Ascending aorta (tissue), 2 donors: ENCODE data around the gene FUT4. TPM values are rescaled to one million over a fixed set of nuclear protein-coding genes. Genes with fewer than 3 reads are reported as not detected.

Experiments
- DNase-seq, 2 donors: peaks; one replicate each; pipeline ENCODE4 v3.0.0-alpha.2; 2019; ENCODE audit warnings: low spot score in 2 of 2
- H3K27ac ChIP-seq, 2 donors: fragments of 200-600 bp; sonication (generic); one replicate each; pipeline ENCODE4 v1.5.1; 2016 to 2017; ENCODE audit warnings: mild to moderate bottlenecking in 1 of 2
- H3K27me3 ChIP-seq: fragments of 200-600 bp; sonication (generic); one replicate; pipeline ENCODE4 v1.5.1; 2017
- H3K36me3 ChIP-seq, 2 donors: fragments of 200-600 bp; sonication (generic); one replicate each; pipeline ENCODE4 v1.5.1; 2016
- H3K4me1 ChIP-seq, 2 donors: fragments of 200-600 bp; sonication (generic); one replicate each; pipeline ENCODE4 v1.5.1; 2016 to 2017; ENCODE audit warnings: mild to moderate bottlenecking in 1 of 2
- H3K4me3 ChIP-seq, 2 donors: fragments of 200-600 bp; sonication (generic); one replicate each; pipeline ENCODE4 v1.5.1; 2016 to 2017; ENCODE audit warnings: mild to moderate bottlenecking in 1 of 2
- H3K9me3 ChIP-seq, 2 donors: fragments of 200-600 bp; sonication (generic); one replicate each; pipeline ENCODE4 v1.5.1; 2016
- intact Hi-C: fragments of 100-400 bp; cut with DNase I; formaldehyde crosslinking; loops from one replicate; pipeline ENCODE4 v1.15.1; 2023
- total RNA-seq: library from RNA; depleted of rRNA; stranded (reverse); fragments of >200 nt; gene quantifications from one replicate; pipeline ENCODE4 v1.1.0, GENCODE V29; 2016
- TF ChIP-seq, protein P1 (sequence below), 3 experiments: fragments of 200-600 bp in 2 of 3; fragments of 450-650 bp in 1 of 3; sonication (generic) in 2 of 3; IDR thresholded peaks; one replicate each; pipeline ENCODE4 v1.5.1; 2016 to 2019; ENCODE audit warnings: antibody characterized with exemption in 3 of 3, mild to moderate bottlenecking in 1 of 3, moderate library complexity in 1 of 3

The FUT4 gene
- total RNA-seq, 1 donor from 2014 or later: 3.2 TPM

DNA sequence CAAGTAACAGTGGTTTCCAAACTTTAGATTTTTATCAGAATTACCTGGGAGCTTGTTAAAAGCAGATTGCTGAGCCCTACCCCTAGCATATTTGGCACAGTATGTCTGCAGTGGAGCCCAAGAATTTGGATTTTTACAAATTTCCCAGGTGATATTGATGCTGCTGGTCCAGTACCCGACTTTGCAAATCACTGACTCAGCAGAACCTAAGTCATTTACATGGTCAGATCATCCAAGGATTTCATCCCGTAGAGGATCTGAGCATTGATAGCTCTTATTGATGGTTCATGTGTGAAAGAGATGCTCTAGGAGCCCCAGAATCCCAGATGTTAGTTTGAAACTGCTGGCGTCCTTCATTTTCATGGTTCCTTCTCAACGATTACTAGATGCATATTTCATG lies 25.4 kb upstream of the FUT4 start:
- no peaks in the 10 kb centered on the region for H3K27me3 ChIP-seq
- intact Hi-C loops: no loop called here
- TF ChIP-seq, protein P1, sequence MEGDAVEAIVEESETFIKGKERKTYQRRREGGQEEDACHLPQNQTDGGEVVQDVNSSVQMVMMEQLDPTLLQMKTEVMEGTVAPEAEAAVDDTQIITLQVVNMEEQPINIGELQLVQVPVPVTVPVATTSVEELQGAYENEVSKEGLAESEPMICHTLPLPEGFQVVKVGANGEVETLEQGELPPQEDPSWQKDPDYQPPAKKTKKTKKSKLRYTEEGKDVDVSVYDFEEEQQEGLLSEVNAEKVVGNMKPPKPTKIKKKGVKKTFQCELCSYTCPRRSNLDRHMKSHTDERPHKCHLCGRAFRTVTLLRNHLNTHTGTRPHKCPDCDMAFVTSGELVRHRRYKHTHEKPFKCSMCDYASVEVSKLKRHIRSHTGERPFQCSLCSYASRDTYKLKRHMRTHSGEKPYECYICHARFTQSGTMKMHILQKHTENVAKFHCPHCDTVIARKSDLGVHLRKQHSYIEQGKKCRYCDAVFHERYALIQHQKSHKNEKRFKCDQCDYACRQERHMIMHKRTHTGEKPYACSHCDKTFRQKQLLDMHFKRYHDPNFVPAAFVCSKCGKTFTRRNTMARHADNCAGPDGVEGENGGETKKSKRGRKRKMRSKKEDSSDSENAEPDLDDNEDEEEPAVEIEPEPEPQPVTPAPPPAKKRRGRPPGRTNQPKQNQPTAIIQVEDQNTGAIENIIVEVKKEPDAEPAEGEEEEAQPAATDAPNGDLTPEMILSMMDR (IDR thresholded peaks at IDR 0.05): no peak

DNA sequence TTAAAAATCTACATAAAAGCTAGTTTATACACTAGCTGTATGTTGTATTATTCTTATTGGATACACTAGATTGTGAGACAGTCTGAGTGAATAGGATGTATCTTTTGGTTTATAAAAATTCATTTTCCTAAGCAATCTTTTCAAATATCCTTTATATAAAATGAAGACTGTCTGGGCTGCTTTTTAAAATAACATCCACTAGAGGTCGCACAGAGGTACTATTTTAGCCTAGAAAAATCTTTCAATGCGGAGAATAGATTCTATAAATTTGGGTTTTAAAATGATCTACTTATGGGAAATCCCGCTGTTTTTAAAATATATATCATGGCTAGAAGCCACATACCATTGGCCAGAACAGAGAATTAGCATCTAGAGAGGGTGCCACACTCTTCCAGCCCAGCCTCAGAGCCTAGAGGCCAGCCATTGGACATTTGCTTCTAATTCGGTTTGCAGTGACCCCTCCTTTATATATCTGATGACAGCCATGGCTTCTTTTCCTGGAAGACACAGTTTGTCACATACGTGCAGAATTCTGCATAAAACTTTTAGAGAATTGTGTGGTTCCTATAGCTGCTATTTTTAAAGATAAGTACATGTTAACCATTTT lies 24.1 kb upstream of the FUT4 start:
- Histone ChIP-seq H3K9me3 (no peaks in the 10 kb centered on the region), H3K27ac (peak overlapping the region in 1 of 2 donors; percentile 16), H3K36me3 (no peaks in the 10 kb centered on the region), H3K27me3 (no peaks in the 10 kb centered on the region), H3K4me1 (no peaks in the 10 kb centered on the region), H3K4me3 (no peak overlapping the region)
- no peak for DNase-seq
- intact Hi-C loops: loop anchor here (1.0 kb wide), 1 partner anchor 44 kb away; no protein-coding TSS in a partner anchor
- TF ChIP-seq, protein P1 (IDR thresholded peaks at IDR 0.05): peak; percentile 50 to 71 (median 53)

More for the DNA sequence above, 25.4 kb upstream of the FUT4 start:
- no peaks in the 10 kb centered on the region for H3K4me1 ChIP-seq
- no peak for DNase-seq
- no peaks in the 10 kb centered on the region for H3K36me3 ChIP-seq
- no peak overlapping the region for H3K27ac ChIP-seq
- H3K9me3 ChIP-seq: no peaks in the 10 kb centered on the region
- H3K4me3 ChIP-seq: no peak overlapping the region

DNA sequence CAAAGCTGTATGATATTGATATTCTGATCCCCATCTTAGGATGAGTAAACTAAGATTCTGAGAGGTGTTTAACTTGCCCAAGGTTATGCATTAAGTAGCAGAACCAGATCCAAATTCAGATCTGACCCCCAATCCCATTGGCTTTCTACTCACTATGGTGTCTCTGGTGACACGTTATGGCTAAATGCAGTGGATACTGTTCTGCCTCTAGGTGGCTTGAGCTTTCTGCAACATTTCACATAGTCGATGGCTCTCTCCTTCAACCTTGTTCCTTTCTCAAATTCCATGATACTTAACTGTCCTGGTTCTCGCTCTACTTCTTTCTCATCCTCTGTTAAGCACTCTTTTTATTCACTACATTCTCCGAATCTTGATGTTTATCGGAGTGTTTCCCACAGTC lies 22.0 kb upstream of the FUT4 start:
- intact Hi-C loops: no loop called here
- H3K9me3 ChIP-seq: no peaks in the 10 kb centered on the region
- DNase-seq: no peak
- no peak overlapping the region for H3K27ac ChIP-seq
- no peak overlapping the region for H3K4me3 ChIP-seq
- no peaks in the 10 kb centered on the region for H3K27me3 ChIP-seq
- H3K36me3 ChIP-seq: no peaks in the 10 kb centered on the region
- H3K4me1 ChIP-seq: no peaks in the 10 kb centered on the region
- TF ChIP-seq, protein P1 (IDR thresholded peaks at IDR 0.05): peak; percentile 6 to 33 (median 13)

DNA sequence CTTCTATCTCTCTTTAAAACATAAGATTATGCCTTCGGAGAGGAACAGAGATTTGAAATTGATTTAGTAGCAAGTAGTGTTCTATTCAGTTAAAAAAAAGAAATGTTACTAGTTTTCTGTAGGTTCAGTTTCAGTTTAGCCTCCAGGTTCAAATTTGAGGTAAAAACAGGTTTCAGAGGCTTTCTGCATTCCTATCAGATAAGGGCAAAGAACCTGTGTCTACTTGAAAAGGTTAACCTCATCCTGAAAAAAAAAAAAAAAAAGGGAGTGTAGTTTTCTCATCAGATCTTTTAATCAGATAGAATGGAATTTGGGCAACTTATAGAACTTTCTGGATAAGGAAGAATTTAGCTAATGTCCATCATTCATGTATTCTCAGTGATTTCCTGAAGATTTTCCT lies 19.4 kb upstream of the FUT4 start:
- Histone ChIP-seq H3K27ac (no peak overlapping the region), H3K4me1 (no peaks in the 10 kb centered on the region), H3K9me3 (no peaks in the 10 kb centered on the region), H3K27me3 (no peaks in the 10 kb centered on the region), H3K4me3 (no peak overlapping the region), H3K36me3 (no peaks in the 10 kb centered on the region)
- intact Hi-C loops: no loop called here
- no peak for DNase-seq
- TF ChIP-seq, protein P1 (IDR thresholded peaks at IDR 0.05): no peak

DNA sequence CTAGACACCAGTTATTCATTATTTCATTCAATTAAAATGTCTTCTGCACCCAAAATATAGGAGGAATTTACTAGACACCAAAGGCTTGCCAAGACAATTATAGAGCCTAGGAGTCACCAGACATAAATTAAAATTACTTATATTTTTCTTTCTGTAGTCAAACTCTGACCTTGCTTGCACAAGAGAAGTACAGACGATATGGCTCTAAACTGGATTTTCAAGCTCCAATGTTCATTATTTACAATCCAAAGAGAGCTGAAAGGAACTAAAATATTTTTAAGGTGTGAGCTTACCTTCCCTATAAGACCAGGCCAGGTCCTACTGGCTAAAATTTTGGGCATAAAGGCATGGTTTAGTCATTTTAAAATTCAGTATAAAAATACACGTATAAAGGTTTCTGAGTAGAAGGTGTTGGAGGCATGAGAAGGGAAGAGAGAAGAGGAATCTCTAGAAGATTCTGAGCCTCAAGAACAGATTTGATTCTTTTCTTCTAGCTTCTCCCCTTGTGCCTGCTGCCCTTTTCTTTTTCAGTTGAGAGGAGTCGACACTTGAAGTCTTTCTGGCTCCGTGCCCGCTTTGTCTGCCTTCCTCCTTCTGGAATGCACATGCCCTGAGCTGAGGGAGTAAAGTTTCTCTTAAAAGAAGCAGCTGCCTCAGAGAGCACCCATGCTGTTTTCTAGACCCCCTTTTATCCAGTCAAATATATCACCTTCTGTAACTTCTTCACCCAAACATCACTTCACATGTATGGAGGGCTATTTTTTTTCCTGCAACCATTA lies 18.0 kb upstream of the FUT4 start:
- peak in 1 of 2 donors; percentile 76 for DNase-seq
- no peaks in the 10 kb centered on the region for H3K36me3 ChIP-seq
- no peaks in the 10 kb centered on the region for H3K4me1 ChIP-seq
- intact Hi-C loops: no loop called here
- no peak overlapping the region for H3K27ac ChIP-seq
- H3K9me3 ChIP-seq: no peaks in the 10 kb centered on the region
- TF ChIP-seq, protein P1 (IDR thresholded peaks at IDR 0.05): no peak
- H3K27me3 ChIP-seq: no peaks in the 10 kb centered on the region
- no peak overlapping the region for H3K4me3 ChIP-seq
